Liver (tissue), 9 donors: ENCODE data around the gene SH3TC2. TPM values are rescaled to one million over a fixed set of nuclear protein-coding genes. Genes with fewer than 3 reads are reported as not detected.

Experiments
- DNase-seq: peaks from one replicate; pipeline ENCODE4 v3.0.0-alpha.2; 2017; ENCODE audit warnings: low spot score
- H3K27ac ChIP-seq, 2 donors: one replicate each; pipeline ENCODE4 v1.7.0; 2013; ENCODE audit warnings: inconsistent platforms in 2 of 2, low read length in 2 of 2, control low read depth in 1 of 2, low read depth in 1 of 2, mild to moderate bottlenecking in 1 of 2
- H3K27me3 ChIP-seq, 4 donors: one replicate each; pipeline versions ENCODE4 v1.6.1 to v1.7.0; 2013; ENCODE audit warnings: low read length in 3 of 4, inconsistent platforms in 1 of 4, mild to moderate bottlenecking in 1 of 4, moderate library complexity in 1 of 4; ENCODE audit not compliant: control insufficient read depth in 4 of 4, insufficient read depth in 4 of 4
- H3K36me3 ChIP-seq, 4 donors: one replicate each; pipeline versions ENCODE4 v1.6.1 to v1.7.0; 2013; ENCODE audit warnings: low read length in 3 of 4, mild to moderate bottlenecking in 3 of 4, low read depth in 1 of 4, moderate library complexity in 1 of 4; ENCODE audit not compliant: control insufficient read depth in 4 of 4, insufficient read depth in 3 of 4
- H3K4me1 ChIP-seq, 4 donors: one replicate each; pipeline versions ENCODE4 v1.6.1 to v1.7.0; 2013; ENCODE audit warnings: low read length in 3 of 4, mild to moderate bottlenecking in 3 of 4, moderate library complexity in 1 of 4; ENCODE audit not compliant: control insufficient read depth in 4 of 4, insufficient read depth in 4 of 4
- H3K4me3 ChIP-seq, 3 donors: one replicate each; pipeline versions ENCODE4 v1.6.1 to v1.7.0; 2013; ENCODE audit warnings: low read length in 3 of 3, control low read depth in 1 of 3, low read depth in 1 of 3, mild to moderate bottlenecking in 1 of 3
- H3K9ac ChIP-seq, 2 donors: one replicate each; pipeline ENCODE4 v1.7.0; 2013; ENCODE audit warnings: low read length in 2 of 2, mild to moderate bottlenecking in 2 of 2, moderate library complexity in 2 of 2, control low read depth in 1 of 2, low read depth in 1 of 2
- H3K9me3 ChIP-seq, 4 donors: one replicate each; pipeline versions ENCODE4 v1.6.1 to v1.7.0; 2013; ENCODE audit warnings: low read length in 3 of 4; ENCODE audit not compliant: control insufficient read depth in 4 of 4
- EGR1 ChIP-seq, 2 donors: IDR thresholded peaks; 2 replicates each; pipeline ENCODE4 v1.6.1; 2016 to 2018; ENCODE audit warnings: antibody characterized with exemption in 2 of 2, low read depth in 2 of 2
- FOXA1 ChIP-seq: IDR thresholded peaks from 2 replicates; pipeline ENCODE4 v1.6.1; 2016; ENCODE audit warnings: antibody characterized with exemption
- FOXA2 ChIP-seq: IDR thresholded peaks from 2 replicates; pipeline ENCODE4 v1.6.1; 2016; ENCODE audit warnings: antibody characterized with exemption
- GABPA ChIP-seq, 2 donors: IDR thresholded peaks in 1 of 2; conservative IDR thresholded peaks in 1 of 2; 2 replicates each; pipeline ENCODE4 v1.6.1; 2016; ENCODE audit warnings: antibody characterized with exemption in 2 of 2, mild to moderate bottlenecking in 1 of 2, moderate library complexity in 1 of 2
- HNF4A ChIP-seq, 2 donors: conservative IDR thresholded peaks; 2 replicates each; pipeline ENCODE4 v1.6.1; 2016; ENCODE audit warnings: antibody characterized with exemption in 2 of 2, mild to moderate bottlenecking in 2 of 2
- HNF4G ChIP-seq: IDR thresholded peaks from 2 replicates; pipeline ENCODE4 v1.6.1; 2016; ENCODE audit warnings: antibody characterized with exemption
- JUND ChIP-seq, 2 donors: IDR thresholded peaks; 2 replicates each; pipeline ENCODE4 v1.6.1; 2016; ENCODE audit warnings: antibody characterized with exemption in 2 of 2
- NR2F2 ChIP-seq: IDR thresholded peaks from 2 replicates; pipeline ENCODE4 v1.6.1; 2016; ENCODE audit warnings: antibody characterized with exemption
- RAD21 ChIP-seq, 2 donors: IDR thresholded peaks; 2 replicates each; pipeline ENCODE4 v1.6.1; 2016; ENCODE audit warnings: antibody characterized with exemption in 2 of 2, mild to moderate bottlenecking in 2 of 2
- RXRA ChIP-seq, 2 donors: IDR thresholded peaks; 2 replicates each; pipeline ENCODE4 v1.6.1; 2017 to 2018; ENCODE audit warnings: antibody characterized with exemption in 2 of 2, mild to moderate bottlenecking in 1 of 2
- SP1 ChIP-seq: IDR thresholded peaks from 2 replicates; pipeline ENCODE4 v1.6.1; 2018; ENCODE audit warnings: antibody characterized with exemption, mild to moderate bottlenecking
- TAF1 ChIP-seq: conservative IDR thresholded peaks from 2 replicates; pipeline ENCODE4 v1.6.1; 2016; ENCODE audit warnings: antibody characterized with exemption, mild to moderate bottlenecking
- YY1 ChIP-seq: IDR thresholded peaks from 2 replicates; pipeline ENCODE4 v1.6.1; 2016; ENCODE audit warnings: antibody characterized with exemption, mild to moderate bottlenecking
- WGBS: extraction: QIAGEN DNeasy Blood & Tissue Kit; methylation state at CpG from one replicate; pipeline ENCODE4 v1.1.7; 2013; 5-methylcytosine and 5-hydroxymethylcytosine counted together
- polyA plus RNA-seq, 2 donors: library from polyadenylated mRNA; stranded (reverse) in 1 of 2; unstranded in 1 of 2; fragments of 200-250 nt in 1 of 2; fragments of >200 nt in 1 of 2; fragmentation: Nextera tagmentation in 1 of 2; extraction: Ambion mirVana in 1 of 2; gene quantifications; one replicate each; pipeline versions ENCODE4 v1.2.1 to v1.2.3, GENCODE V29; 2013 to 2015
- total RNA-seq, 2 donors: library from RNA; depleted of rRNA; stranded (reverse); fragments of >200 nt; gene quantifications; one replicate each; pipeline ENCODE4 v1.2.3, GENCODE V29; 2014
- TF ChIP-seq, protein P1 (sequence below): IDR thresholded peaks from 2 replicates; pipeline ENCODE4 v1.6.1; 2016; ENCODE audit warnings: antibody characterized with exemption, mild to moderate bottlenecking
- TF ChIP-seq, protein P2 (sequence below): IDR thresholded peaks from 2 replicates; pipeline ENCODE4 v1.6.1; 2016; ENCODE audit warnings: antibody characterized with exemption
- TF ChIP-seq, protein P3 (sequence below): IDR thresholded peaks from 2 replicates; pipeline ENCODE4 v1.6.1; 2016; ENCODE audit warnings: antibody characterized with exemption
- TF ChIP-seq, protein P4 (sequence below): fragments of 150-350 bp; IDR thresholded peaks from 2 replicates; pipeline ENCODE4 v1.5.1; 2017; ENCODE audit warnings: improper control_type of control experiment, low read depth, low read length; ENCODE audit not compliant: missing input control
- donor health status: healthy.
- donor health status: healthy.
- donor health status: healthy.
- donor health status: healthy.
- donor health status: healthy.

SH3TC2 gene
- total and polyA plus RNA-seq, 4 donors, result 0.31 to 6.2 (median 0.57) TPM

DNA sequence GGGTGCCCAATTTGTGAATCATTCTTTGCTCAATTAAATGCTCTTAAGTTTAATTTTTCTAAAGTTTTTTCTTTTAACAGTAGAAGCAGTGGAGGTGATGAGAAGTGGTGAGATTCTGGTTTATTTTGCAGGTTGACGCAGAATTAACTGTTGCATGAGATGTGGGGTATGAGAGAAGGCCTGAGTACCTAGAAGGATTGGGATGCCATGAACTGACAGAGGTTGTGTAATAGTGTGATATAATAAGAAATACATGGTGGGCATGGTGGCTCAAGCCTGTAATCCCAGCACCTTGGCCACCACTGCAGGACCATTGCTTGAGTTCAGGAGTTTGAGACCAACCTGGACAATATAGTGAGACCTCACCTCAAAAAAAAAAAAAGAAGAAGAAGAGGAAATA, 8.4 kb upstream of the SH3TC2 start:
- H3K9me3 ChIP-seq, result no peaks in the 10 kb centered on the region
- no peak overlapping the region for H3K27ac ChIP-seq
- WGBS, result 0% methylated on average over 1 of the region's 1 CpG
- H3K4me1 ChIP-seq, result no peaks in the 10 kb centered on the region
- no peaks in the 10 kb centered on the region for H3K27me3 ChIP-seq
- TF ChIP-seq HNF4G, result no peak
- no peak for TF ChIP-seq GABPA (IDR thresholded peaks at IDR 0.05 in 1 of 2, conservative IDR thresholded peaks at IDR 0.05 in 1 of 2)
- TF ChIP-seq, protein P1, sequence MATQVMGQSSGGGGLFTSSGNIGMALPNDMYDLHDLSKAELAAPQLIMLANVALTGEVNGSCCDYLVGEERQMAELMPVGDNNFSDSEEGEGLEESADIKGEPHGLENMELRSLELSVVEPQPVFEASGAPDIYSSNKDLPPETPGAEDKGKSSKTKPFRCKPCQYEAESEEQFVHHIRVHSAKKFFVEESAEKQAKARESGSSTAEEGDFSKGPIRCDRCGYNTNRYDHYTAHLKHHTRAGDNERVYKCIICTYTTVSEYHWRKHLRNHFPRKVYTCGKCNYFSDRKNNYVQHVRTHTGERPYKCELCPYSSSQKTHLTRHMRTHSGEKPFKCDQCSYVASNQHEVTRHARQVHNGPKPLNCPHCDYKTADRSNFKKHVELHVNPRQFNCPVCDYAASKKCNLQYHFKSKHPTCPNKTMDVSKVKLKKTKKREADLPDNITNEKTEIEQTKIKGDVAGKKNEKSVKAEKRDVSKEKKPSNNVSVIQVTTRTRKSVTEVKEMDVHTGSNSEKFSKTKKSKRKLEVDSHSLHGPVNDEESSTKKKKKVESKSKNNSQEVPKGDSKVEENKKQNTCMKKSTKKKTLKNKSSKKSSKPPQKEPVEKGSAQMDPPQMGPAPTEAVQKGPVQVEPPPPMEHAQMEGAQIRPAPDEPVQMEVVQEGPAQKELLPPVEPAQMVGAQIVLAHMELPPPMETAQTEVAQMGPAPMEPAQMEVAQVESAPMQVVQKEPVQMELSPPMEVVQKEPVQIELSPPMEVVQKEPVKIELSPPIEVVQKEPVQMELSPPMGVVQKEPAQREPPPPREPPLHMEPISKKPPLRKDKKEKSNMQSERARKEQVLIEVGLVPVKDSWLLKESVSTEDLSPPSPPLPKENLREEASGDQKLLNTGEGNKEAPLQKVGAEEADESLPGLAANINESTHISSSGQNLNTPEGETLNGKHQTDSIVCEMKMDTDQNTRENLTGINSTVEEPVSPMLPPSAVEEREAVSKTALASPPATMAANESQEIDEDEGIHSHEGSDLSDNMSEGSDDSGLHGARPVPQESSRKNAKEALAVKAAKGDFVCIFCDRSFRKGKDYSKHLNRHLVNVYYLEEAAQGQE, result no peak
- TF ChIP-seq SP1, result no peak
- no peak for TF ChIP-seq YY1
- TF ChIP-seq TAF1, result no peak
- no peak for TF ChIP-seq FOXA2
- TF ChIP-seq, protein P2, sequence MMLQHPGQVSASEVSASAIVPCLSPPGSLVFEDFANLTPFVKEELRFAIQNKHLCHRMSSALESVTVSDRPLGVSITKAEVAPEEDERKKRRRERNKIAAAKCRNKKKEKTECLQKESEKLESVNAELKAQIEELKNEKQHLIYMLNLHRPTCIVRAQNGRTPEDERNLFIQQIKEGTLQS, result no peak
- TF ChIP-seq, protein P3, sequence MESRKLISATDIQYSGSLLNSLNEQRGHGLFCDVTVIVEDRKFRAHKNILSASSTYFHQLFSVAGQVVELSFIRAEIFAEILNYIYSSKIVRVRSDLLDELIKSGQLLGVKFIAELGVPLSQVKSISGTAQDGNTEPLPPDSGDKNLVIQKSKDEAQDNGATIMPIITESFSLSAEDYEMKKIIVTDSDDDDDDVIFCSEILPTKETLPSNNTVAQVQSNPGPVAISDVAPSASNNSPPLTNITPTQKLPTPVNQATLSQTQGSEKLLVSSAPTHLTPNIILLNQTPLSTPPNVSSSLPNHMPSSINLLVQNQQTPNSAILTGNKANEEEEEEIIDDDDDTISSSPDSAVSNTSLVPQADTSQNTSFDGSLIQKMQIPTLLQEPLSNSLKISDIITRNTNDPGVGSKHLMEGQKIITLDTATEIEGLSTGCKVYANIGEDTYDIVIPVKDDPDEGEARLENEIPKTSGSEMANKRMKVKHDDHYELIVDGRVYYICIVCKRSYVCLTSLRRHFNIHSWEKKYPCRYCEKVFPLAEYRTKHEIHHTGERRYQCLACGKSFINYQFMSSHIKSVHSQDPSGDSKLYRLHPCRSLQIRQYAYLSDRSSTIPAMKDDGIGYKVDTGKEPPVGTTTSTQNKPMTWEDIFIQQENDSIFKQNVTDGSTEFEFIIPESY, result no peak
- TF ChIP-seq RAD21 (IDR thresholded peaks at IDR 0.05), result no peak
- no peak for TF ChIP-seq EGR1 (IDR thresholded peaks at IDR 0.05; ENCODE audit: low read depth in 2 of 2)
- no peak for TF ChIP-seq FOXA1
- TF ChIP-seq HNF4A (conservative IDR thresholded peaks at IDR 0.05), result no peak
- TF ChIP-seq JUND (IDR thresholded peaks at IDR 0.05), result no peak
- TF ChIP-seq, protein P4, sequence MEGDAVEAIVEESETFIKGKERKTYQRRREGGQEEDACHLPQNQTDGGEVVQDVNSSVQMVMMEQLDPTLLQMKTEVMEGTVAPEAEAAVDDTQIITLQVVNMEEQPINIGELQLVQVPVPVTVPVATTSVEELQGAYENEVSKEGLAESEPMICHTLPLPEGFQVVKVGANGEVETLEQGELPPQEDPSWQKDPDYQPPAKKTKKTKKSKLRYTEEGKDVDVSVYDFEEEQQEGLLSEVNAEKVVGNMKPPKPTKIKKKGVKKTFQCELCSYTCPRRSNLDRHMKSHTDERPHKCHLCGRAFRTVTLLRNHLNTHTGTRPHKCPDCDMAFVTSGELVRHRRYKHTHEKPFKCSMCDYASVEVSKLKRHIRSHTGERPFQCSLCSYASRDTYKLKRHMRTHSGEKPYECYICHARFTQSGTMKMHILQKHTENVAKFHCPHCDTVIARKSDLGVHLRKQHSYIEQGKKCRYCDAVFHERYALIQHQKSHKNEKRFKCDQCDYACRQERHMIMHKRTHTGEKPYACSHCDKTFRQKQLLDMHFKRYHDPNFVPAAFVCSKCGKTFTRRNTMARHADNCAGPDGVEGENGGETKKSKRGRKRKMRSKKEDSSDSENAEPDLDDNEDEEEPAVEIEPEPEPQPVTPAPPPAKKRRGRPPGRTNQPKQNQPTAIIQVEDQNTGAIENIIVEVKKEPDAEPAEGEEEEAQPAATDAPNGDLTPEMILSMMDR, result no peak
- TF ChIP-seq RXRA (IDR thresholded peaks at IDR 0.05), result no peak
- no peak for TF ChIP-seq NR2F2
- H3K4me3 ChIP-seq, result no peak overlapping the region
- DNase-seq, result no peak
- H3K9ac ChIP-seq, result no peak overlapping the region
- no peaks in the 10 kb centered on the region for H3K36me3 ChIP-seq

DNA sequence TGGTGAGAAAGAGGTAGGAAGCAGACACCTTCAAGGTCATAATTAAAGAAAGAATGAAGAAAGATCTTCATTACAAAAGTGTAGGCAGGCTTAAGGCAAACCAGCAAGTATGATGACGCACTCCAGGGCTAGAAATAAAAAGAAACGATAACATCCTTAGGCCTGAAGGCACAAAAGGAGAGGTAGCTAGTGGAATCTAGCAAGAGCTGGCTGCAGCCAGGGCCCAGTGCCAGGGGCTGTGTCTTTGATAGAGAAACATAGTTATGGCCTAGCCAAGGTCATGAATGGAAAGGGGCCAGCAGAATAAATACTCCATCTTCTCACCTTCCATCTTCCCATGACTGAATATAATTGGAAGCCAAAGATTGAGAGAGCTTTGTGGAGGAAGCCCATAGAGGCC, 6.8 kb upstream of the SH3TC2 start:
- H3K27ac ChIP-seq, result no peak overlapping the region
- H3K27me3 ChIP-seq, result no peaks in the 10 kb centered on the region
- 91% methylated on average over 2 of the region's 2 CpGs for WGBS
- H3K9ac ChIP-seq, result no peak overlapping the region
- no peaks in the 10 kb centered on the region for H3K9me3 ChIP-seq
- H3K36me3 ChIP-seq, result no peaks in the 10 kb centered on the region
- no peak overlapping the region for H3K4me3 ChIP-seq
- DNase-seq, result no peak
- H3K4me1 ChIP-seq, result no peaks in the 10 kb centered on the region
- no peak for TF ChIP-seq NR2F2
- TF ChIP-seq, protein P3, result no peak
- no peak for TF ChIP-seq GABPA (IDR thresholded peaks at IDR 0.05 in 1 of 2, conservative IDR thresholded peaks at IDR 0.05 in 1 of 2)
- TF ChIP-seq, protein P4, result no peak
- no peak for TF ChIP-seq JUND (IDR thresholded peaks at IDR 0.05)
- TF ChIP-seq RXRA (IDR thresholded peaks at IDR 0.05), result no peak
- no peak for TF ChIP-seq FOXA2
- TF ChIP-seq, protein P2, result no peak
- no peak for TF ChIP-seq YY1
- no peak for TF ChIP-seq HNF4A (conservative IDR thresholded peaks at IDR 0.05)
